ENCODE data around the gene CEPT1.
"Not testable (repeated sequence)": the region's sequence is repeated elsewhere in the genome, so short reads cannot be mapped to it uniquely, and the experiment has no call there.

Gene CEPT1
- total RNA-seq = 23.9 to 60.7 (median 53.2) reads per million in 9 experiments

GRCh38 chr1:111139956-111140679 lies at the start of gene CEPT1, which contains the start of gene DRAM2:
CEPT1 (plus strand) TSS chr1:111140223; CDS start chr1:111147715, 7,492 bp downstream.
DRAM2 (minus strand) TSS chr1:111140093; CDS start chr1:111131554, 8,539 bp downstream.
- H3K4me1 Mint-ChIP-seq (ENCODE audit: low read depth in 2 of 2) = peaks cover 27 to 46% of the 10 kb centered on the region in 2 donors

DNA sequence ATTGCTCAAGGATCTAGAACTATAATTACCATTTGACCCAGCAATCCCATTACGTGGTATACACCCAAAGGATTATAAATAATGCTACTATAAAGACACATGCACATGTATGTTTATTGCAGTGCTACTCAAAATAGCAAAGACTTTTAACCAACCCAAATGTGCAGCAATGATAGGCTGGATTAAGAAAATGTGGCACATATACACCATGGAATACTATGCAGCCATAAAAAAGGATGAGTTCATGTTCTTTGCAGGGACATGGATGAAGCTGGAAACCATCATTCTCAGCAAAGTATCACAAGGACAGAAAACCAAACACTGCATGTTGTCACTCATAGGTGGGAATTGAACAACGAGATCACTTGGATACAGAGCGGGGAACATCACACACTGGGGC lies 44.6 kb upstream of the CEPT1 start:
- not testable (repeated sequence) for H3K27ac Mint-ChIP-seq; ATAC-seq (replicated peaks); H3K36me3 Mint-ChIP-seq (ENCODE audit: insufficient read depth); H3K4me1 Mint-ChIP-seq (ENCODE audit: low read depth in 2 of 2); DNase-seq; H3K4me3 Mint-ChIP-seq
- peaks cover 14 to 21% of the 10 kb centered on the region in 2 donors for H3K27me3 Mint-ChIP-seq
- H3K9me3 Mint-ChIP-seq = peaks cover 5 to 12% of the 10 kb centered on the region in 2 donors

More at GRCh38 chr1:111139956-111140679, at the start of gene CEPT1, which contains the start of gene DRAM2:
- H3K36me3 Mint-ChIP-seq (ENCODE audit: insufficient read depth) = peaks cover 26% of the 10 kb centered on the region
- ATAC-seq (replicated peaks) (peak; percentile 81), DNase-seq (peak; percentile 93 to 95 (median 93))
- no peaks in the 10 kb centered on the region for H3K27me3 Mint-ChIP-seq
- H3K4me3 Mint-ChIP-seq = peak within 1 kb of the TSS; percentile 90 to 94
- H3K9me3 Mint-ChIP-seq = no peaks in the 10 kb centered on the region
- peak within 1 kb of the TSS; percentile 94 to 96 for H3K27ac Mint-ChIP-seq

DNA sequence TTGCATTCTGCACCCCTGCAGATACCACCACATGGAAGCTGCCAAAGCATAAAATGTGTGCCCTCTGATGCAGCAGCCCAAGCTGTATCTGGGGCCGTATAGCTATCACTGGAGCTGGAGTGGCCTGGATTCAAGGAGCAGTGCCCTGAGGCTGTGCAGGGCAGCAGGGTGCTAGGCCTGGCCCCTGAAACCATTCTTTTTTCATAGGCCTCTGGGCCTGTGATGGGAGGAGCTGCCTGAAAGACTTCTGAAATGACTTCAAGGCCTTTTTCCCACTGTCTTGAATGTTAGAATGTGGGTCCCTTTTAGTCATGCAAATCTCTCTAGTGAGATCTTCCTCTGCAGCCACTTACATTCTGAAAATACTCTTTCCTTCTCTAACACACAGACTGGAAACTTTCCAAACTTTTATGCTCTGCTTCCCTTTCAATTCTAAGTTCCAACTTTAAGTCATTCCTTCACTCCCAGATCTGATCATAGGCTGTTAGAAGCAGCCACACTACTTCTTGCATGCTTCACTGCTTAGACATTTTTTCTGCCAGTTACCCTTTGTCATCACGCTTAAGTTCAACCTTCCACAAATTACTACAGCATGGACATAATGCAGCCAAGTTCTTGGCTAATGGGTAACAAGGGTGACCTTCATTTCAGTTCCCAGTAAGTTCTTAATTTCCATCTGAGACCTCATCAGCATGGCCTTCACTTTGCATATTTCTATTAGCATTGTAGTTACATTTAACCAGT lies 42.5 kb upstream of the CEPT1 start:
- Mint-ChIP-seq H3K27me3 (peaks cover 6 to 17% of the 10 kb centered on the region in 2 donors), H3K9me3 (peaks cover 5 to 18% of the 10 kb centered on the region in 2 donors), H3K4me1 (ENCODE audit: low read depth in 2 of 2) (no peaks in the 10 kb centered on the region), H3K4me3 (no peak overlapping the region), H3K27ac (no peak overlapping the region), H3K36me3 (ENCODE audit: insufficient read depth) (no peaks in the 10 kb centered on the region)
- no peak for ATAC-seq (replicated peaks)
- no peak for DNase-seq

GRCh38 chr1:111099289-111099688 lies 40.7 kb upstream of the CEPT1 start:
- ATAC-seq (replicated peaks) (no peak), DNase-seq (no peak)
- H3K9me3 Mint-ChIP-seq = peaks cover 5 to 14% of the 10 kb centered on the region in 2 donors
- H3K27ac Mint-ChIP-seq = no peak overlapping the region
- no peak overlapping the region for H3K4me3 Mint-ChIP-seq
- no peaks in the 10 kb centered on the region for H3K36me3 Mint-ChIP-seq (ENCODE audit: insufficient read depth)
- H3K27me3 Mint-ChIP-seq = peaks cover 0 to 6% of the 10 kb centered on the region in 2 donors
- H3K4me1 Mint-ChIP-seq (ENCODE audit: low read depth in 2 of 2) = no peaks in the 10 kb centered on the region

GRCh38 chr1:111101854-111102642 lies 38.0 kb upstream of the CEPT1 start:
- Mint-ChIP-seq H3K27ac (no peak overlapping the region), H3K4me1 (ENCODE audit: low read depth in 2 of 2) (no peaks in the 10 kb centered on the region), H3K27me3 (peaks cover 0 to 12% of the 10 kb centered on the region in 2 donors), H3K9me3 (peaks cover 3 to 12% of the 10 kb centered on the region in 2 donors), H3K36me3 (ENCODE audit: insufficient read depth) (no peaks in the 10 kb centered on the region), H3K4me3 (no peak overlapping the region)
- DNase-seq (no peak), ATAC-seq (replicated peaks) (no peak)

- peaks cover 7 to 12% of the 10 kb centered on the region in 2 donors for H3K27me3 Mint-ChIP-seq
- H3K36me3 Mint-ChIP-seq (ENCODE audit: insufficient read depth) = no peaks in the 10 kb centered on the region
- peaks cover 5 to 11% of the 10 kb centered on the region in 2 donors for H3K9me3 Mint-ChIP-seq
- H3K4me1 Mint-ChIP-seq (ENCODE audit: low read depth in 2 of 2) = no peaks in the 10 kb centered on the region
- ATAC-seq (replicated peaks) (no peak), DNase-seq (no peak)
- no peak overlapping the region for H3K27ac Mint-ChIP-seq
- H3K4me3 Mint-ChIP-seq = no peak overlapping the region
Observed at GRCh38 chr1:111104981-111105380, 35.0 kb upstream of the CEPT1 start.

- Mint-ChIP-seq H3K9me3 (peaks cover 0 to 5% of the 10 kb centered on the region in 2 donors), H3K4me3 (no peak overlapping the region), H3K36me3 (ENCODE audit: insufficient read depth) (peaks cover 7% of the 10 kb centered on the region)
Observed at GRCh38 chr1:111110197-111110899, 29.7 kb upstream of the CEPT1 start.

DNA sequence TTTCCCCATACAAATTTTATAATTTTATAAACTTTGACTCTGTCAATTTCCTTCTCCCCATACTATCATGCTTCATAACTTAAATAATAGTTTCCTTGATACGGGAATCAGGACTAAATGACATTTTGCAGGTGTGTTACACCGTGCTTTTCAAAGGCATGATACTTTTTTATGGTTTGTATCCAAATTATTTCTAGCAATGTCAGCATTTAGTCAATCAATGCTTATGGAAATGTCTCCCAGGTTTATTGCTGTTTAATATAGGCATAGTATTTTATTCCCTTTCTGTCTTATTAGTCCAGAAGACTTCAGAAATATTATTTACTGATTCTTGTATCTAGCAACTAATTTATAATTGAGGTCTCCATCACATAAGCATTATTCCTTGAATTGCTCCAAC lies 23.5 kb upstream of the CEPT1 start:
- H3K36me3 Mint-ChIP-seq (ENCODE audit: insufficient read depth) = peaks cover 36% of the 10 kb centered on the region
- no peaks in the 10 kb centered on the region for H3K27me3 Mint-ChIP-seq
- no peak overlapping the region for H3K27ac Mint-ChIP-seq
- ATAC-seq (replicated peaks) (no peak), DNase-seq (no peak)
- H3K9me3 Mint-ChIP-seq = no peaks in the 10 kb centered on the region
- no peaks in the 10 kb centered on the region for H3K4me1 Mint-ChIP-seq (ENCODE audit: low read depth in 2 of 2)
- H3K4me3 Mint-ChIP-seq = no peak overlapping the region

More at GRCh38 chr1:111110197-111110899, 29.7 kb upstream of the CEPT1 start:
- Mint-ChIP-seq H3K27me3 (peaks cover under 1 to 7% of the 10 kb centered on the region in 2 donors), H3K27ac (no peak overlapping the region), H3K4me1 (ENCODE audit: low read depth in 2 of 2) (no peaks in the 10 kb centered on the region)
- ATAC-seq (replicated peaks) (no peak), DNase-seq (no peak)

- H3K27ac Mint-ChIP-seq = peak overlapping the region in 1 of 2 donors; percentile 16
- H3K4me1 Mint-ChIP-seq (ENCODE audit: low read depth in 2 of 2) = peaks cover 2 to 5% of the 10 kb centered on the region in 2 donors
- ATAC-seq (replicated peaks) (no peak), DNase-seq (no peak)
- no peak overlapping the region for H3K4me3 Mint-ChIP-seq
- peaks cover 49% of the 10 kb centered on the region for H3K36me3 Mint-ChIP-seq (ENCODE audit: insufficient read depth)
- no peaks in the 10 kb centered on the region for H3K27me3 Mint-ChIP-seq
- H3K9me3 Mint-ChIP-seq = no peaks in the 10 kb centered on the region
Observed at GRCh38 chr1:111126354-111126753, 13.7 kb upstream of the CEPT1 start.

GRCh38 chr1:111127923-111128643 lies 11.9 kb upstream of the CEPT1 start:
- Mint-ChIP-seq H3K4me3 (no peak overlapping the region), H3K36me3 (ENCODE audit: insufficient read depth) (peaks cover 46% of the 10 kb centered on the region), H3K27ac (no peak overlapping the region), H3K4me1 (ENCODE audit: low read depth in 2 of 2) (peaks cover 2 to 13% of the 10 kb centered on the region in 2 donors), H3K27me3 (no peaks in the 10 kb centered on the region), H3K9me3 (no peaks in the 10 kb centered on the region)
- DNase-seq (no peak), ATAC-seq (replicated peaks) (peak; percentile 56)

- DNase-seq (no peak), ATAC-seq (replicated peaks) (no peak)
- H3K4me1 Mint-ChIP-seq (ENCODE audit: low read depth in 2 of 2) = peaks cover 2 to 22% of the 10 kb centered on the region in 2 donors
- H3K27ac Mint-ChIP-seq = peak overlapping the region; percentile 6 to 69
- no peaks in the 10 kb centered on the region for H3K9me3 Mint-ChIP-seq
- H3K27me3 Mint-ChIP-seq = no peaks in the 10 kb centered on the region
- H3K4me3 Mint-ChIP-seq = no peak overlapping the region
- peaks cover 46% of the 10 kb centered on the region for H3K36me3 Mint-ChIP-seq (ENCODE audit: insufficient read depth)
Observed at GRCh38 chr1:111129376-111129775, 10.6 kb upstream of the CEPT1 start.

DNA sequence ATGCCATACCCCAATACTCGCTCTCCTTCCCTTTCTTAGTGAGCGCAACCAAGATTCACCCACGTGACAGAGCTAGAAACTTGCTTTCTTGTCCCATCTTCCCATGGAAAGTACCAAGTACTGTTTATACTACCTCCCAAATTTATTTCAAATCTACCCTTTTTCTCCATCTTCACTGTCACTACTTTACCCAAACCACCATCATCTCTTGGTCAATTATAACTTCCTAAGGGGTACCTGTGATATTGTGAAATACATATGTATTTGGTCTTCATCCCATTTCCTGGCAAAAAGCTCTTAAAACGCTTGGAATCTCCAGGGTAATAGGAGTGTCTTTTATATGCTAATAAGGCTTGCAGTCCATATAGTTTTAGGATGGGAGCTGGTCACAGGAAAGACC lies 8.3 kb upstream of the CEPT1 start:
- no peak for ATAC-seq (replicated peaks)
- Mint-ChIP-seq H3K27ac (peak overlapping the region in 1 of 2 donors; percentile 57), H3K9me3 (no peaks in the 10 kb centered on the region), H3K4me3 (no peak overlapping the region), H3K36me3 (ENCODE audit: insufficient read depth) (peaks cover 48% of the 10 kb centered on the region), H3K27me3 (no peaks in the 10 kb centered on the region), H3K4me1 (ENCODE audit: low read depth in 2 of 2) (peaks cover 2 to 22% of the 10 kb centered on the region in 2 donors)
- DNase-seq = no peak

Data from effector memory CD8-positive, alpha-beta T cell (primary cell).